ENCODE measurements around the gene ANK2.

ANK2 gene

GRCh38 chr4:113355550-113356371 is 306.3 kb downstream of the ANK2 start:
- peak; percentile 78 for DNase-seq

- no peak for DNase-seq
These were observed 307.0 kb downstream of the ANK2 start for GRCh38 chr4:113356453-113356852.

DNA sequence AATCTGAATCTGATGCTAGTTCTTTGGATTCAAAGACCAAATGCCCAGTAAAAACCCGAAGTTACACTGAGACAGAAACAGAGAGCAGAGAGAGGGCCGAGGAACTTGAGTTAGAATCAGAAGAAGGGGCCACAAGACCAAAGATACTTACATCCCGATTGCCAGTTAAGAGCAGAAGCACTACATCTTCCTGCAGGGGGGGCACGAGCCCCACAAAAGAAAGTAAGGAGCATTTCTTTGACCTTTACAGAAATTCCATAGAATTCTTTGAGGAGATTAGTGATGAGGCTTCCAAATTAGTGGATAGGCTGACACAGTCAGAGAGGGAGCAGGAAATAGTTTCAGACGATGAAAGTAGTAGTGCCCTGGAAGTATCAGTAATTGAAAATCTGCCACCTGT is 309.3 kb downstream of the ANK2 start:
- no peak for DNase-seq

GRCh38 chr4:113365377-113365776 is 315.9 kb downstream of the ANK2 start:
- DNase-seq = no peak

DNA sequence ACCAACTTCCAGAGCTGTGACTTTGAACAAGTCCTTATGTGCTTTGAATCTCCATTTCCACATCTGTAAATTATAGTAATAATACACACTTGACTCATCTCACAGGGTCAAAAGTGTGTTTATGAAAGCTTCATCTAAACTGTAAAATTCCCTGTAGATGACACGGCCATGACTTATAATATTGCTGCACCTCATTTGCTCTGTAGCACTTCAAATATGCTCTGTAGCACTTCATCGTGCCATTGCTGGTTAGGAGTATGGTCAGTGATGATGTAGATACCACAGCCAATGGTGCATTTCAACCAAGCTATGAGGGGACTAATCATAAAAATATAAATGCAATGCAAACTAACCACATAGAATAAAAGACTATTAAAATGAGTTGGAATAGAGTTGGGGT is 318.6 kb downstream of the ANK2 start:
- DNase-seq = no peak

DNA sequence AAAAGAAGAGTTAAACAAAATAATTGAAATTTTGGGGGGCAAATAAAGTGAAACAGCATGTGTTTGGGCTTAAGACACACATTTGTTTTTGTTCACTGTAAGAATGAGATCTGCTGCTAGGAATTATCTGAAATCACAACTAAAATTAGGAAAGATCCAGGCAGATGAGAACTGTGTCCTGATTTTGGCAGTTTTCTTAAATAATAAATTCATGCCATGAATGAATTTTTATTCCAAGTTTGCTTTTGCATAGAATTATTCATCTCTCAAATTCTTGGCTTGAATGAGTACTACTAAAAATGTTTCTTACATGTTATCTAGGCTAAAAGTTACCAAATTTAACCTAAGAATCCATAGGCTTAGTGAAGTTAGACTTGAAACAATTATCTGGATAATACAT is 321.7 kb downstream of the ANK2 start:
- no peak for DNase-seq

- DNase-seq = no peak
These were observed 326.7 kb downstream of the ANK2 start for GRCh38 chr4:113375964-113376666.

DNA sequence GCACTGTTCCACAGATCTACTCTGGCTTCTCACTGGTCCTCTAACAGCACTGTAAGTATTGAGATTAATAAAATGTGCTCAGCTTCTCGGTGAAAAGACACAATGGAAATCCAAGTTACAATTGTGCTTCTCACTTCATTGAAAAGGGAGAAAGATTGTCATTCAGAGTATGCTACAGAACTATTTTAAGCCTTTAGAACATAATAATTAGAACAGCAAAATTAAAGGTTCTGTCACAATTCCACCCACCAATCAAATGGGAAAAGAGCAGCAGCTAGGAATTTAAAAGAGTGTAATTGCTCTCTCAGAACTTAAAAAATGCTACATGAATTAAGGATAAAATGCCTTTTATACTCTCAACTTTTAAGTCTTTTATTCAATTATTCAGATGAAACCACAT is 329.4 kb downstream of the ANK2 start:
- no peak for DNase-seq

GRCh38 chr4:113382704-113383103 is 333.3 kb downstream of the ANK2 start:
- DNase-seq = no peak

- DNase-seq = no peak
These were observed 333.8 kb downstream of the ANK2 start for GRCh38 chr4:113383111-113383785.

DNA sequence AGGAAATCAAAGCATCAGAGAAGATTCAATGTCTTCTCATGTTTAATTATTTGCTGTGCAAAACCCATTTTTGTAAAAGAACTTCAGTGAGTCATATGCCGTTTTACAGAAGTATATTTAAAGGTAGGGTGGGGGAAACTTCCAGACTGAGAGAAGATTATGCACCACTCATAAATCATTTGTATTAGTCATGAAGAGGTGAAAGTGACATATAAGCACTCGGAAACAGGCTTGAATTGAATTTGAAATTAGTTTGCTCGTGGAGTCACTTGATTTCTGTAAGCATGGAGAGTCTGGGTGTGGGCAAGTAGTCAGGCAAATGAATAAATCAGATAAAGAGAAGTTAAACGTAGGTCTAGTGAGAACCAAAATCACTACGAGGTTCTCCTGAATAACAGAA is 335.1 kb downstream of the ANK2 start:
- DNase-seq = no peak

DNA sequence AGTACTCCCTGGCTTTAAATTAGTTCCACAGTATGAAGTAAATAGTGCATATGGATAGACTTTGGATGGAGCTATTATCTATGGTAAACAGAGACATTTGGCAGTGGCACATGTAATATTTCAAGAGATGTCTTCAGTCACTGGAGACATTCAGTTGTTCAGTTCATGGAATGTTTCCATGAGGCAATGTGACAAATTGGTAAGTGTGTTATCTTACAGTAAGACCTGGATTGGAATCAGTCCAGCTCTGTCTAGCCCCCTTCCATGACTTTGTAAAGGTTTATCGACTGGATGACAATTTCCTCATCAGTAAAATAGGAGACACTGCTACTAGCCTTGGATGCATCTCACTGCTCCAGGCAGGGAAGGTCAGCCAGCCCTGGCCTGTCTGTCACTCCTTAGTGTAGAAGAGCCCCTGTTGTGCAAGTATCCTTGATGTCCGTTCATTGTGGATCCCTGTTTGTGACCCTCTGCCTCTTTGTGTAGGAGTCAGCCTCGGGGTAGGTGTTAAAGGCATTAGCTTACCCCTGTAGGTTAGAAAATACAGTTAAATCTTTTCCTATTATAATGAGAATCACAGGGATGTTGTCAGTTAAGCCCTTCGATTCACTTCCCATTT is 335.9 kb downstream of the ANK2 start:
- no peak for DNase-seq

DNA sequence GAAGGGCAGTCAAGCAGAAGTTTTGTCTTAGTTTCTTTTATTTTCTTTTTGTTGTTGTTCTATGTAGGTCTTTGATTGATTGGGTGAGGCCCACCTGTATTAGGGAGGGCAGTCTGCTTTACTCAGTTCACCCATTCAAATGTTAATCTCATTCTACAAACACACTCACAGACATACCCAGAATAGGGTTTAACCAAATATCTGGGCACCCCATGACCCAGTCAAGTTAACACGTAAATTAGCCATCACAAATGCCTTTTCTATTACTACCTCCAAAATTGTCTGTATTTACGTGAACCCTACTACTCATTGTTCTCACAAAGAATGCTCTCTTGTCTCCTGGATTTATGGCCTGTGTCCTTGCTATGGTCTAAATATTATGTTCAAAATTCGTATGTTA is 339.7 kb downstream of the ANK2 start:
- DNase-seq = no peak

DNA sequence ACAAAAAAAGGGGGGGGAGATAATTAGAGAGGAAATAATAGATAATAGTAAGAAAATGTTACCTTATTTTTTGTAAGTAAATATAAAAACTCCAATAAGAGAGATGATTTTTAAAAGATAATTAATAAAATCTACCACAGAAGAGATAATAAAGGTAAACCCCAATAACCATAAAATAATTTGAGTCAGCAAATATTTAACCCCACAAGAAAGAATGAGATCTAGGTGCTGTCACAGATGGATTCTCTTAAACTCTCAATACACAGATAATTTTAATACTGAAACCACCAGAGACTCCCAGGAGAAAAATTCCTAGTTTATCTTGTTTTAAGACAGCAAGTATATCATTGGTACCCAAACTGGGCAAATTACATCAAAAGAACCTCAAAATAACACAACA is 341.4 kb downstream of the ANK2 start:
- DNase-seq = no peak

- DNase-seq = no peak
These were observed 344.8 kb downstream of the ANK2 start for GRCh38 chr4:113394108-113394729.

DNA sequence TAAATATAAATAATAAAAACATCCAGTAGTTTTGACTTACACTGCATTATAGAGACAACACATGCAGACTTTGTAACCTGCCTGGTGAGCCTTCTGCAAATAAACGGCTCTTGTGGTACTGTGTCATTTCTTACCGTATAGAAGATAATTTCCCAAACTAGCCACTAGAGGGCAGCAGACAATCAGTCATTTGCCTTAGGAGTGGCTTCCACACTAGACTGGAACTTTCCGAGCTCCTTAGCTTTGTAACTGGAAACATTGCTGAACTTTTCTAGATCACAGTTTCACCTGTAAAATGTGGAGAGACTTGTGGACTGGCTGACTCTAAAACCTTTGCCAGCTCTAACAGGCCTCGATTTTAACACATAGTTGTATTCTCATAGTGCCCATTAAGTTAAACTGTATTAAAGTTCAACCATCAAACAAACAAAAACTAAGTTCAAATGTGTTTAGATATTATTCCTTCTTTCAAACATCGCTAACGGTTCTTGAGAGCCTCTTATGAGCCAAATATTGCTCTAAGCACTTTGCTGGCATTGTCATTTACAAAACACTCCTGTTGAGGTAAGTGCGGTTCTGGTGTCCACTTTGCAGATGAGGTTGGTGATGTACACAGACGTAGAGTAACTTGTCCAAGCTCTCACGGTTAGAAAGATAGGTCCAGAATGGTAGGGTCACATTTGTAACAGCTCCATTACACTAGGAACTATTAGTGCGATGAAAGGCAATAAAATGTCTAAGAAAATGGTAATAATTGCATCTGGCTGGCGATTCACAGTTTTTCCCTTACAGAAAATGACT is 345.5 kb downstream of the ANK2 start:
- peak; percentile 74 for DNase-seq

GRCh38 chr4:113397114-113397701 is 347.8 kb downstream of the ANK2 start:
- no peak for DNase-seq

GRCh38 chr4:113398441-113399143 is 349.1 kb downstream of the ANK2 start:
- no peak for DNase-seq

GRCh38 chr4:113404167-113404571 is 354.7 kb downstream of the ANK2 start:
- DNase-seq = no peak

DNA sequence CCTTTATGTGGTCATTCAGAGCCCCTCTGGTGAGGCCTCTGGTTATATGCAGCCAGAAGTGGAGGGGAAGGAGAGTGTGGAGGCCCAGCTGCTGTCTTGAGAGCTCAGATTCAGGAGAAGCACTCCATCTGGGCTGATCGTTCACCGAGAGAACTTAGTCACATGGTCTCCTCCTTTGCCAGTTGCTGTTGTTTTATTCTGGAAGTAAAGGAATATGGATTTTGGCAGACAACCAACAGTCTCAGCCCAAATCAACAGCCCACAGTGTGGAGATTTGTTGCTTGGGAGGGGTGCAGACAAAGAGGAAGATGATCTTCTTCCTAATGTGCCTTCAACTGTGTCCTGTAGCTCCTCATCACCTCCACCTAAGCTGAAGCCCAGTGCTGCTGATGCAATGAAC is 355.4 kb downstream of the ANK2 start:
- DNase-seq = no peak
